SH-SY5Y (cell line): Measurements from ENCODE around the gene CRYBG1.

Experiments
- GATA2 ChIP-seq: IDR thresholded peaks from 2 replicates; pipeline ENCODE4 v1.6.1; 2011; ENCODE audit warnings: mild to moderate bottlenecking, low read depth, low read length
- GATA3 ChIP-seq: IDR thresholded peaks from 2 replicates; pipeline ENCODE4 v1.6.1; 2011; ENCODE audit warnings: low read depth, mild to moderate bottlenecking, low read length, moderate library complexity

GRCh38 chr6:106617857-106618256, 257.3 kb downstream of the CRYBG1 start:
- TF ChIP-seq GATA2 (no peak), GATA3 (no peak)
